Measurements from ENCODE around the gene GPR18. TPM values are rescaled to one million over a fixed set of nuclear protein-coding genes. Genes with fewer than 3 reads are reported as not detected.

GPR18 gene
- total and polyA plus RNA-seq, 2 of the 4 experiments (the other 2 are of a cell fraction): not detected

DNA sequence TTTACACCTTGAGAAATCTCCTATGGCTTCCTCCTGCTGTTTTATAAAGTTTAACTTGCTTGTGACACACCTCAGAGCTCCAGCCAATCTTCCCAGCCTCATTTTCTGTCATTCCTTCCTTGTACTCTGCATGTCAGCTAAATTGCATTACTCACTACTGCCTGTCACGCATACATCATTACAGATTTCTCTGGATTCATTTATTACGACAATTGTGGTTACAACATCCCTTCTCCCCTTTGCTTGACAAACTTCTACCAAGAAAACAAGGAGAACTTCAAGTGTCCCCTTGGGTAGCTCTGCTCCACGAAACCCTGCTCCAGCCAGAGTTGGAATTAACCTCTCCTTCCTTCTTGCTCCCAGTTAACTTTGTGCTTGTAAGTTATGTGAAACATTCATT is 22.0 kb upstream of the GPR18 start:
- Histone ChIP-seq H4K20me1 (ENCODE audit: insufficient read depth, low read length) (no peaks in the 10 kb centered on the region), H3K9me1 (ENCODE audit: insufficient read depth, low read length) (no peaks in the 10 kb centered on the region), H2BK5ac (ENCODE audit: low read depth, low read length, poor library complexity, severe bottlenecking) (no peak overlapping the region), H4K8ac (ENCODE audit: low read depth in 2 of 2, low read length in 2 of 2) (no peak overlapping the region), H4K91ac (ENCODE audit: insufficient read depth, low read depth, low read length) (no peak overlapping the region), H2AFZ (replicated peaks; ENCODE audit: low read length, poor library complexity) (no peak overlapping the region), H2AK5ac (ENCODE audit: low read depth, low read length) (no peak overlapping the region), H3K9me3 (ENCODE audit: control insufficient read depth, insufficient read depth, low read length) (no peaks in the 10 kb centered on the region), H3K4me2 (ENCODE audit: low read depth, low read length) (no peak overlapping the region), H4K5ac (ENCODE audit: low read depth, low read length) (no peak overlapping the region), H3K4me1 (ENCODE audit: control insufficient read depth, insufficient read depth, low read length) (peaks cover 3% of the 10 kb centered on the region; the same call in 1 of the 2 replicates), H3K14ac (replicated peaks; ENCODE audit: low read depth, low read length) (no peak overlapping the region), H2BK15ac (ENCODE audit: low read depth, low read length) (no peak overlapping the region), H3K27me3 (ENCODE audit: control insufficient read depth, insufficient read depth, low read length) (no peaks in the 10 kb centered on the region), H3K9ac (ENCODE audit: low read depth, low read length) (no peak overlapping the region), H3K79me1 (ENCODE audit: low read depth in 1 of 2, low read length in 2 of 2) (peaks cover 3% of the 10 kb centered on the region in 2 experiments; a peak in 2 of 4 replicates), H3K23ac (ENCODE audit: low read depth, low read length) (no peak overlapping the region), H3K36me3 (ENCODE audit: control insufficient read depth, insufficient read depth, low read length) (no peaks in the 10 kb centered on the region), H3K4ac (ENCODE audit: low read depth, low read length) (no peak overlapping the region), H2BK20ac (ENCODE audit: low read depth, low read length) (no peak overlapping the region), H2BK120ac (ENCODE audit: low read depth, low read length) (no peak overlapping the region), H3K18ac (ENCODE audit: low read depth, low read length) (no peak overlapping the region), H3K27ac (ENCODE audit: insufficient read depth, low read length) (no peak overlapping the region), H3K4me3 (ENCODE audit: insufficient read depth, low read depth, low read length) (no peak overlapping the region), H2AK9ac (replicated peaks; ENCODE audit: low read depth, low read length, poor library complexity) (no peak overlapping the region), H3K56ac (ENCODE audit: extremely low read depth, insufficient read depth, low read length) (no peak overlapping the region)
- CTCF ChIA-PET: interaction anchor here (0.9 kb wide), 1 partner anchor 10 kb away, joined by 4 read pairs; no protein-coding TSS in a partner anchor
- no CpG with 5 or more reads among the region's 3 CpGs for WGBS, 2 experiments (ENCODE audit: extremely low coverage in 2 of 2, insufficient read length in 1 of 2)
- intact Hi-C loops (cut with micrococcal nuclease) (no loop called here), dilution Hi-C loops (cut with HindIII; ENCODE audit: low sequenced_read_pairs, unreplicated experiment) (no loop called here), in situ Hi-C loops (cut with MboI; ENCODE audit: low sequenced_read_pairs) (no loop called here)
- no peak for DNase-seq
- no peak for TF ChIP-seq FOS (IDR thresholded peaks at IDR 0.05; ENCODE audit: low read depth, low read length)
- TF ChIP-seq MXI1 (IDR thresholded peaks at IDR 0.05; ENCODE audit: borderline replicate concordance, low read depth, low read length): no peak
- no peak for TF ChIP-seq USF2 (IDR thresholded peaks at IDR 0.05; ENCODE audit: low read depth, low read length)
- no peak for TF ChIP-seq MAFK (IDR thresholded peaks at IDR 0.05; ENCODE audit: low read depth, low read length)
- no TSS peak for BruUV-seq (replicated peaks)
- POLR2A ChIA-PET (ENCODE audit: unreplicated experiment): no interaction called here
- no peak for ATAC-seq (ENCODE audit: low read depth)

Measured in IMR-90 (cell line).